ENCODE data around the gene EZR.

- TF ChIP-seq CTCF (IDR thresholded peaks at IDR 0.05; ENCODE audit: low read length) (no peak), EZH2 (optimal IDR thresholded peaks at IDR 0.05; ENCODE audit: low read depth, low read length) (no peak), EZH2phosphoT487 (IDR thresholded peaks at IDR 0.05; ENCODE audit: low read length) (no peak)
Observed at GRCh38 chr6:158737710-158738615, 81.2 kb downstream of the EZR start.
